ENCODE measurements around the gene OXCT2.

DNA sequence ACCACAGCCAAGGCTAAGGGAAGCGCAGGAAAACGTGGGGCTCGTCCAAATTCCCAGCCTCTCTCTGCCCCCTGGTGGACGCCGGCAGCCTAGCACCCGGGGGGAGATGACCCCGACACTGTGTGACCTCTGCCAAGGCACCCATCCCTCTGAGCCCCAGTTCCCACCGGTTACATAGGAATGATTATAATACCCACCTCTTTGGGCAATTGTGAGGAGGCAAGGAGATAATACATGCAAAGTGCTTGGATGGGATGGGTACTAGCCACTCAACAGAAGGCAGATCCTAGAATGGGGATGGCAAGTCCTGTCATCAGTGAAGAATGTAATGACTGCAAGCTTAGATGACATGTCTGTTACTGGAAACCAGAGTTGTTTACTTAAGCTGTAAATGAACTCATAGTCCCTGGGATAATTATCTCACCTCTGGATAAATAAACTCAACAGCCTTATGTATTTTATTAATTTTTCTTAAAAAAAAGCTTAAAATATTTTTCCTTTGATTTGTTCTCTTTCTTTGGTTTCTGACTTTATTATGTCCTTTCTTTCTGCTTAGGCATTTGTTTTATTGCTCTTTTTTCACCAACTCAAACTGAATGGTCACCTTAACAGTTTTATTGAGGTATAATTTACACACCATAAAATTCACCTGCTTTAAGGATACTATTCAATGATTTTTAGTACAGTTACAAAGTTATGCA, 28.8 kb upstream of the OXCT2 start:
- TF ChIP-seq, protein P1, sequence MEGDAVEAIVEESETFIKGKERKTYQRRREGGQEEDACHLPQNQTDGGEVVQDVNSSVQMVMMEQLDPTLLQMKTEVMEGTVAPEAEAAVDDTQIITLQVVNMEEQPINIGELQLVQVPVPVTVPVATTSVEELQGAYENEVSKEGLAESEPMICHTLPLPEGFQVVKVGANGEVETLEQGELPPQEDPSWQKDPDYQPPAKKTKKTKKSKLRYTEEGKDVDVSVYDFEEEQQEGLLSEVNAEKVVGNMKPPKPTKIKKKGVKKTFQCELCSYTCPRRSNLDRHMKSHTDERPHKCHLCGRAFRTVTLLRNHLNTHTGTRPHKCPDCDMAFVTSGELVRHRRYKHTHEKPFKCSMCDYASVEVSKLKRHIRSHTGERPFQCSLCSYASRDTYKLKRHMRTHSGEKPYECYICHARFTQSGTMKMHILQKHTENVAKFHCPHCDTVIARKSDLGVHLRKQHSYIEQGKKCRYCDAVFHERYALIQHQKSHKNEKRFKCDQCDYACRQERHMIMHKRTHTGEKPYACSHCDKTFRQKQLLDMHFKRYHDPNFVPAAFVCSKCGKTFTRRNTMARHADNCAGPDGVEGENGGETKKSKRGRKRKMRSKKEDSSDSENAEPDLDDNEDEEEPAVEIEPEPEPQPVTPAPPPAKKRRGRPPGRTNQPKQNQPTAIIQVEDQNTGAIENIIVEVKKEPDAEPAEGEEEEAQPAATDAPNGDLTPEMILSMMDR (IDR thresholded peaks at IDR 0.05; ENCODE audit: low read length): peak; percentile 71
- TF ChIP-seq EZH2 (optimal IDR thresholded peaks at IDR 0.05; ENCODE audit: low read depth, low read length): no peak
- TF ChIP-seq EZH2phosphoT487 (IDR thresholded peaks at IDR 0.05; ENCODE audit: low read length): no peak
